ENCODE data around the gene SOHLH2. TPM values are rescaled to one million over a fixed set of nuclear protein-coding genes. Genes with fewer than 3 reads are reported as not detected.
A peak's percentile ranks its signal among the peaks of the same experiment; 100 is the strongest.

The SOHLH2 gene
- total RNA-seq, 1 donor from 2014 or later: 0.77 TPM

GRCh38 chr13:36129539-36129938, 84.8 kb downstream of the SOHLH2 start:
- Mint-ChIP-seq H3K27ac (no peak overlapping the region), H3K4me1 (ENCODE audit: unreplicated experiment) (peaks cover 15% of the 10 kb centered on the region), H3K36me3 (peaks cover 3% of the 10 kb centered on the region), H3K4me3 (peak overlapping the region; percentile 92), H3K27me3 (peaks cover 72% of the 10 kb centered on the region), H3K9me3 (no peaks in the 10 kb centered on the region)
- TF ChIP-seq CTCF (conservative IDR thresholded peaks at IDR 0.05): no peak
- DNase-seq (ENCODE audit: extremely low spot score, unreplicated experiment): no peak

- Mint-ChIP-seq H3K27ac (no peak overlapping the region), H3K36me3 (peaks cover 8% of the 10 kb centered on the region), H3K4me3 (no peak overlapping the region), H3K27me3 (peaks cover 42% of the 10 kb centered on the region), H3K9me3 (no peaks in the 10 kb centered on the region), H3K4me1 (ENCODE audit: unreplicated experiment) (peaks cover 15% of the 10 kb centered on the region)
- no peak for TF ChIP-seq CTCF (conservative IDR thresholded peaks at IDR 0.05)
- no peak for DNase-seq (ENCODE audit: extremely low spot score, unreplicated experiment)
These were observed 87.9 kb downstream of the SOHLH2 start for GRCh38 chr13:36126491-36126890.

- H3K4me1 Mint-ChIP-seq (ENCODE audit: unreplicated experiment): peaks cover 15% of the 10 kb centered on the region
- DNase-seq (ENCODE audit: extremely low spot score, unreplicated experiment): no peak
- H3K27ac Mint-ChIP-seq: no peak overlapping the region
- no peak overlapping the region for H3K4me3 Mint-ChIP-seq
- H3K27me3 Mint-ChIP-seq: peaks cover 39% of the 10 kb centered on the region
- H3K36me3 Mint-ChIP-seq: peaks cover 8% of the 10 kb centered on the region
- TF ChIP-seq CTCF (conservative IDR thresholded peaks at IDR 0.05): no peak
- no peaks in the 10 kb centered on the region for H3K9me3 Mint-ChIP-seq
These were observed 88.5 kb downstream of the SOHLH2 start for GRCh38 chr13:36125841-36126240.

GRCh38 chr13:36124236-36124822, 90.0 kb downstream of the SOHLH2 start:
- Mint-ChIP-seq H3K9me3 (no peaks in the 10 kb centered on the region), H3K27me3 (peaks cover 25% of the 10 kb centered on the region), H3K36me3 (peaks cover 15% of the 10 kb centered on the region), H3K4me1 (ENCODE audit: unreplicated experiment) (peaks cover 10% of the 10 kb centered on the region), H3K27ac (no peak overlapping the region), H3K4me3 (no peak overlapping the region)
- DNase-seq (ENCODE audit: extremely low spot score, unreplicated experiment): no peak
- TF ChIP-seq CTCF (conservative IDR thresholded peaks at IDR 0.05): no peak

Other genes with a start within 250 kb of the SOHLH2 start
- gene DCLK1, start 83.2 kb downstream of the SOHLH2 start, total RNA-seq (ENCODE audit: low replicate concordance): 11.4 and 47.1 TPM in 2 replicates
- 2.0 and 3.2 TPM in 2 replicates for gene CCDC169, start 83.3 kb upstream of the SOHLH2 start, total RNA-seq (ENCODE audit: low replicate concordance)
- 45.9 and 67.6 TPM in 2 replicates for gene SPART, start 131.8 kb upstream of the SOHLH2 start, total RNA-seq (ENCODE audit: low replicate concordance)
- gene CCNA1, start 217.9 kb upstream of the SOHLH2 start, total RNA-seq (ENCODE audit: low replicate concordance): 3.5 and 3.7 TPM in 2 replicates

All from type B pancreatic cell (in vitro differentiated cells).